ENCODE results near the gene CXCL14.

GRCh38 chr5:135568246-135568645 lies 10.5 kb downstream of the CXCL14 start:
- TF ChIP-seq, protein P1, sequence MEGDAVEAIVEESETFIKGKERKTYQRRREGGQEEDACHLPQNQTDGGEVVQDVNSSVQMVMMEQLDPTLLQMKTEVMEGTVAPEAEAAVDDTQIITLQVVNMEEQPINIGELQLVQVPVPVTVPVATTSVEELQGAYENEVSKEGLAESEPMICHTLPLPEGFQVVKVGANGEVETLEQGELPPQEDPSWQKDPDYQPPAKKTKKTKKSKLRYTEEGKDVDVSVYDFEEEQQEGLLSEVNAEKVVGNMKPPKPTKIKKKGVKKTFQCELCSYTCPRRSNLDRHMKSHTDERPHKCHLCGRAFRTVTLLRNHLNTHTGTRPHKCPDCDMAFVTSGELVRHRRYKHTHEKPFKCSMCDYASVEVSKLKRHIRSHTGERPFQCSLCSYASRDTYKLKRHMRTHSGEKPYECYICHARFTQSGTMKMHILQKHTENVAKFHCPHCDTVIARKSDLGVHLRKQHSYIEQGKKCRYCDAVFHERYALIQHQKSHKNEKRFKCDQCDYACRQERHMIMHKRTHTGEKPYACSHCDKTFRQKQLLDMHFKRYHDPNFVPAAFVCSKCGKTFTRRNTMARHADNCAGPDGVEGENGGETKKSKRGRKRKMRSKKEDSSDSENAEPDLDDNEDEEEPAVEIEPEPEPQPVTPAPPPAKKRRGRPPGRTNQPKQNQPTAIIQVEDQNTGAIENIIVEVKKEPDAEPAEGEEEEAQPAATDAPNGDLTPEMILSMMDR (IDR thresholded peaks at IDR 0.05; ENCODE audit: borderline replicate concordance, extremely low read depth, low read length, poor library complexity, severe bottlenecking), result no peak
- no peak for TF ChIP-seq EZH2 (IDR thresholded peaks at IDR 0.05; ENCODE audit: borderline replicate concordance, low read depth, low read length, severe bottlenecking)

Measured in DND-41 (cell line).